ENCODE measurements around the gene NCAN.
"Not testable (repeated sequence)": the region's sequence is repeated elsewhere in the genome, so short reads cannot be mapped to it uniquely, and the experiment has no call there.

The NCAN gene

GRCh38 chr19:19193926-19194325, 17.8 kb upstream of the NCAN start:
- no peak for DNase-seq (ENCODE audit: low spot score)

GRCh38 chr19:19201697-19202630, 9.8 kb upstream of the NCAN start:
- DNase-seq (ENCODE audit: low spot score), result no peak

GRCh38 chr19:19202707-19203011, 9.1 kb upstream of the NCAN start:
- no peak for DNase-seq (ENCODE audit: low spot score)

GRCh38 chr19:19203012-19203856, 8.5 kb upstream of the NCAN start, which contains the start of gene NR2C2AP:
Gene NR2C2AP, minus strand, starts transcription at chr19:19203414. Its CDS starts 354 bp downstream, at chr19:19203060.
- peak; percentile 98 for DNase-seq (ENCODE audit: low spot score)

GRCh38 chr19:19204181-19204580, 7.6 kb upstream of the NCAN start:
- DNase-seq (ENCODE audit: low spot score), result no peak

GRCh38 chr19:19205416-19206410, 6.0 kb upstream of the NCAN start:
- DNase-seq (ENCODE audit: low spot score), result no peak

- no peak for DNase-seq (ENCODE audit: low spot score)
Observed at GRCh38 chr19:19206938-19207337, 4.8 kb upstream of the NCAN start.

- DNase-seq (ENCODE audit: low spot score), result no peak
Observed at GRCh38 chr19:19207637-19208572, 3.9 kb upstream of the NCAN start.

- DNase-seq (ENCODE audit: low spot score), result no peak
Observed at GRCh38 chr19:19209372-19209771, 2.4 kb upstream of the NCAN start.

- DNase-seq (ENCODE audit: low spot score), result no peak
Observed at GRCh38 chr19:19212916-19213315, 1.2 kb downstream of the NCAN start.

- no peak for DNase-seq (ENCODE audit: low spot score)
Observed at GRCh38 chr19:19213426-19214158, 1.8 kb downstream of the NCAN start.

GRCh38 chr19:19214159-19214490, 2.4 kb downstream of the NCAN start:
- no peak for DNase-seq (ENCODE audit: low spot score)

- DNase-seq (ENCODE audit: low spot score), result no peak
Observed at GRCh38 chr19:19214892-19215291, 3.1 kb downstream of the NCAN start.

- no peak for DNase-seq (ENCODE audit: low spot score)
Observed at GRCh38 chr19:19215792-19216191, 4.0 kb downstream of the NCAN start.

GRCh38 chr19:19217099-19217498, 5.3 kb downstream of the NCAN start:
- no peak for DNase-seq (ENCODE audit: low spot score)

- DNase-seq (ENCODE audit: low spot score), result no peak
Observed at GRCh38 chr19:19218911-19219310, 7.2 kb downstream of the NCAN start.

- not testable (repeated sequence) for DNase-seq (ENCODE audit: low spot score)
Observed at GRCh38 chr19:19221000-19221399, 9.2 kb downstream of the NCAN start.

GRCh38 chr19:19223060-19223459, 11.3 kb downstream of the NCAN start:
- DNase-seq (ENCODE audit: low spot score), result no peak

GRCh38 chr19:19223636-19224035, 11.9 kb downstream of the NCAN start:
- DNase-seq (ENCODE audit: low spot score), result no peak
